ENCODE measurements around the gene GSDMA. TPM values are rescaled to one million over a fixed set of nuclear protein-coding genes. Genes with fewer than 3 reads are reported as not detected.
A peak's percentile ranks its signal among the peaks of the same experiment; 100 is the strongest.

GSDMA gene
- total and polyA plus RNA-seq, 9 of the 15 experiments (the other 6 are each of a cell fraction or from before 2014, with no cell fraction given): 0.04 to 0.13 (median 0.07) TPM; not detected in 2

DNA sequence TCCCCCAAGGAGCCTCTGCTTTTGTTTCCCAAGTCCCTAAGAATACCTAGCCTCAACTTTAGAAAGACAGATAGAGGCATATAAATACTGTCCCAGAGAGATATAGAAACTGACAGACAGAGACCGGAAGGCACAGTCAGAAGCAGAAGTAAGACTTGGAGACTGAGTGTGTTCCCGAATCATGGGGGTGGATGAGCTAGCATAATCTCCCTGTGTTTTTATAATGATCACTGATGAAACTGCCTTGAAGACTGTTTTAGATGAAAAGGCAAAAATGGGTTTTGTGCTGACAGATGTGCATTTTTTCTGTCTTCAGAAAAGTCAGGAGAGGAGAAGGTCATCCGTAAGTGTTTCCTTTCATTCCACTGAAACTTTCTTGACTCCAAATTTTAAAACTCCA is 9.5 kb downstream of the GSDMA start (continued):
- TF ChIP-seq C11orf30 (IDR thresholded peaks at IDR 0.05; ENCODE audit: low read depth) (peak; percentile 84), SMARCE1 (IDR thresholded peaks at IDR 0.05) (0 out of 2 replicates have a peak, but pooled peaks have one; percentile 37), KDM1A (IDR thresholded peaks at IDR 0.05) (no peak), HMG20A (CRISPR knock-in tag; conservative IDR thresholded peaks at IDR 0.05) (no peak), EGR1 (conservative IDR thresholded peaks at IDR 0.05) (peak; percentile 30; the same call in 1 of the 2 replicates), DPF2 (IDR thresholded peaks at IDR 0.05) (peak; percentile 50; the same call in 1 of the 2 replicates), LEF1 (IDR thresholded peaks at IDR 0.05) (peak; percentile 58; the same call in 1 of the 2 replicates), GABPA (tag; conservative IDR thresholded peaks at IDR 0.05; ENCODE audit: low read depth) (peak; percentile 33; the same call in 1 of the 2 replicates), SMAD4 (CRISPR knock-in tag; conservative IDR thresholded peaks at IDR 0.05) (no peak), ETV1 (tag; conservative IDR thresholded peaks at IDR 0.05; ENCODE audit: low read depth) (peak; percentile 67), MYC (IDR thresholded peaks at IDR 0.05; ENCODE audit: low read depth, low read length) (peak; percentile 18; the same call in 1 of the 2 replicates), MYC (CRISPR knock-in tag; IDR thresholded peaks at IDR 0.05; ENCODE audit: borderline replicate concordance, low read depth) (no peak)
- TF ChIP-seq, protein P1, sequence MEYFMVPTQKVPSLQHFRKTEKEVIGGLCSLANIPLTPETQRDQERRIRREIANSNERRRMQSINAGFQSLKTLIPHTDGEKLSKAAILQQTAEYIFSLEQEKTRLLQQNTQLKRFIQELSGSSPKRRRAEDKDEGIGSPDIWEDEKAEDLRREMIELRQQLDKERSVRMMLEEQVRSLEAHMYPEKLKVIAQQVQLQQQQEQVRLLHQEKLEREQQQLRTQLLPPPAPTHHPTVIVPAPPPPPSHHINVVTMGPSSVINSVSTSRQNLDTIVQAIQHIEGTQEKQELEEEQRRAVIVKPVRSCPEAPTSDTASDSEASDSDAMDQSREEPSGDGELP (CRISPR knock-in tag; IDR thresholded peaks at IDR 0.05; ENCODE audit: borderline replicate concordance): no peak
- TF ChIP-seq, protein P2, sequence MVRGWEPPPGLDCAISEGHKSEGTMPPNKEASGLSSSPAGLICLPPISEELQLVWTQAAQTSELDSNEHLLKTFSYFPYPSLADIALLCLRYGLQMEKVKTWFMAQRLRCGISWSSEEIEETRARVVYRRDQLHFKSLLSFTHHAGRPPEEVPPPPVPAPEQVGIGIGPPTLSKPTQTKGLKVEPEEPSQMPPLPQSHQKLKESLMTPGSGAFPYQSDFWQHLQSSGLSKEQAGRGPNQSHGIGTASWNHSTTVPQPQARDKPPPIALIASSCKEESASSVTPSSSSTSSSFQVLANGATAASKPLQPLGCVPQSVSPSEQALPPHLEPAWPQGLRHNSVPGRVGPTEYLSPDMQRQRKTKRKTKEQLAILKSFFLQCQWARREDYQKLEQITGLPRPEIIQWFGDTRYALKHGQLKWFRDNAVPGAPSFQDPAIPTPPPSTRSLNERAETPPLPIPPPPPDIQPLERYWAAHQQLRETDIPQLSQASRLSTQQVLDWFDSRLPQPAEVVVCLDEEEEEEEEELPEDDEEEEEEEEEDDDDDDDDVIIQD (CRISPR knock-in tag; IDR thresholded peaks at IDR 0.05): no peak
- TF ChIP-seq, protein P3, sequence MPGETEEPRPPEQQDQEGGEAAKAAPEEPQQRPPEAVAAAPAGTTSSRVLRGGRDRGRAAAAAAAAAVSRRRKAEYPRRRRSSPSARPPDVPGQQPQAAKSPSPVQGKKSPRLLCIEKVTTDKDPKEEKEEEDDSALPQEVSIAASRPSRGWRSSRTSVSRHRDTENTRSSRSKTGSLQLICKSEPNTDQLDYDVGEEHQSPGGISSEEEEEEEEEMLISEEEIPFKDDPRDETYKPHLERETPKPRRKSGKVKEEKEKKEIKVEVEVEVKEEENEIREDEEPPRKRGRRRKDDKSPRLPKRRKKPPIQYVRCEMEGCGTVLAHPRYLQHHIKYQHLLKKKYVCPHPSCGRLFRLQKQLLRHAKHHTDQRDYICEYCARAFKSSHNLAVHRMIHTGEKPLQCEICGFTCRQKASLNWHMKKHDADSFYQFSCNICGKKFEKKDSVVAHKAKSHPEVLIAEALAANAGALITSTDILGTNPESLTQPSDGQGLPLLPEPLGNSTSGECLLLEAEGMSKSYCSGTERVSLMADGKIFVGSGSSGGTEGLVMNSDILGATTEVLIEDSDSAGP (CRISPR knock-in tag; IDR thresholded peaks at IDR 0.05): no peak
- TF ChIP-seq, protein P4, sequence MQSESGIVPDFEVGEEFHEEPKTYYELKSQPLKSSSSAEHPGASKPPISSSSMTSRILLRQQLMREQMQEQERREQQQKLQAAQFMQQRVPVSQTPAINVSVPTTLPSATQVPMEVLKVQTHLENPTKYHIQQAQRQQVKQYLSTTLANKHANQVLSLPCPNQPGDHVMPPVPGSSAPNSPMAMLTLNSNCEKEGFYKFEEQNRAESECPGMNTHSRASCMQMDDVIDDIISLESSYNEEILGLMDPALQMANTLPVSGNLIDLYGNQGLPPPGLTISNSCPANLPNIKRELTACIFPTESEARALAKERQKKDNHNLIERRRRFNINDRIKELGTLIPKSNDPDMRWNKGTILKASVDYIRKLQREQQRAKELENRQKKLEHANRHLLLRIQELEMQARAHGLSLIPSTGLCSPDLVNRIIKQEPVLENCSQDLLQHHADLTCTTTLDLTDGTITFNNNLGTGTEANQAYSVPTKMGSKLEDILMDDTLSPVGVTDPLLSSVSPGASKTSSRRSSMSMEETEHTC (IDR thresholded peaks at IDR 0.05): no peak

Data from K562 (cell line).